GM10248 (cell line): ENCODE measurements around the gene EDAR.

Source experiments
- CTCF ChIA-PET: fragments of 300-600 bp; sonication (Branson Sonifier 250); formaldehyde crosslinking; extraction: SDS; loops from one replicate; lab custom pipeline; 2021; ENCODE audit warnings: antibody characterized with exemption; lab: Yijun Ruan, JAX
- POLR2A ChIA-PET: fragments of 350-650 bp; sonication (Branson Sonifier 250); formaldehyde crosslinking; extraction: SDS; loops from one replicate; lab custom pipeline; 2020; ENCODE audit warnings: antibody characterized with exemption; lab: Yijun Ruan, JAX
- DNase-seq: peaks from one replicate; pipeline ENCODE4 v3.0.0; 2012; ENCODE audit errors: extremely low spot score
- TF ChIP-seq, protein P1 (sequence below): IDR thresholded peaks from 2 replicates; pipeline ENCODE4 v1.5.1; 2012; ENCODE audit warnings: mild to moderate bottlenecking, low read depth; ENCODE audit errors: extremely low read depth, missing control alignments, control extremely low read depth

Gene EDAR

DNA sequence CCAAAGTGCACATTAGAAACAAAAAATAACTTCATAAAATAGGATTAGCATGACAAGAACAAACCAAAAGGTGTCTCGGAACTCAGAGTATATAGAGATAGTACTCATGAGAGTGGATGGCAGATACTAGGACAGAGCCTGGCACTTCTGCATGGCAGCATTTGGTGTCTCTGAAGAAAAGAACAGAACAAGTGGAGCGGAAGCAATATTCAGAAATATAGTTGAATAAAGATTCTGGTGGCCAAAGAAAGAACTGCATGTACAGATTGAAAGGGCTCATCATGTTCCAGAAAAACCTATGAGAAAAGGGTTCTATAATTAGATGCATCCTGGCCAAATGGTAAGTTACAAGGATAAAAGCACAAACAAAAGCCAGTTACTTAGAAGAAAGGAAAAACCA is 111.5 kb downstream of the EDAR start:
- DNase-seq: no peak
- CTCF ChIA-PET: no interaction called here
- TF ChIP-seq, protein P1, sequence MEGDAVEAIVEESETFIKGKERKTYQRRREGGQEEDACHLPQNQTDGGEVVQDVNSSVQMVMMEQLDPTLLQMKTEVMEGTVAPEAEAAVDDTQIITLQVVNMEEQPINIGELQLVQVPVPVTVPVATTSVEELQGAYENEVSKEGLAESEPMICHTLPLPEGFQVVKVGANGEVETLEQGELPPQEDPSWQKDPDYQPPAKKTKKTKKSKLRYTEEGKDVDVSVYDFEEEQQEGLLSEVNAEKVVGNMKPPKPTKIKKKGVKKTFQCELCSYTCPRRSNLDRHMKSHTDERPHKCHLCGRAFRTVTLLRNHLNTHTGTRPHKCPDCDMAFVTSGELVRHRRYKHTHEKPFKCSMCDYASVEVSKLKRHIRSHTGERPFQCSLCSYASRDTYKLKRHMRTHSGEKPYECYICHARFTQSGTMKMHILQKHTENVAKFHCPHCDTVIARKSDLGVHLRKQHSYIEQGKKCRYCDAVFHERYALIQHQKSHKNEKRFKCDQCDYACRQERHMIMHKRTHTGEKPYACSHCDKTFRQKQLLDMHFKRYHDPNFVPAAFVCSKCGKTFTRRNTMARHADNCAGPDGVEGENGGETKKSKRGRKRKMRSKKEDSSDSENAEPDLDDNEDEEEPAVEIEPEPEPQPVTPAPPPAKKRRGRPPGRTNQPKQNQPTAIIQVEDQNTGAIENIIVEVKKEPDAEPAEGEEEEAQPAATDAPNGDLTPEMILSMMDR: no peak
- POLR2A ChIA-PET: no interaction called here

DNA sequence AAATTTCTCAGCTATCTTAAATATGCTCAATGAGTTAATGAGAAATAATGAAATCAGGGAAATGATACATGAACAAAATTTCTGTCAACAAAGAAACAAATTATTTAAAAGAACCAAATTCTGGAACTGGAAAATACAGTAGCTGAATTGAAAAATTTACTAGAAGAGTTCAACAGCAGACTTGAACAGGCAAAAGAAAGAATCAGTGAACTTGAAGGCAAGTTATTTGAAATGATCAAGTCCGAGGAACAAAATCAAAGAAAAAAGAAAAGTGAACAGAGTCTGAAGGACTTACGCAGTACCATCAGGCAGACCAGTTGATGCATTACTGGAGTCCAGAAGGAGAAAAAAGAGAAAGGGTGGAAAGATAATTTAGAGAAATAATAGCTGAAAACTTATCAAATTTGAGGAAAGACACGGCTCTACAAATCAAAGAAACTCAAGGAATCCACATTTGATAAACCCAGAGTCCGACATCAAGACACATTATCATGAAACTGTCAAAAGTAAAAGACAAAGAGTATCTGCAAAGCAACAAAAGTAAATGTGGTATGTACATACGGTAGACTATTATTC is 118.9 kb downstream of the EDAR start:
- ChIA-PET POLR2A (no interaction called here), CTCF (interaction anchor here (0.7 to 2.9 kb wide), 4 partner anchors 13 to 25 kb away, joined by 3 to 9 read pairs (median 3); no protein-coding TSS in a partner anchor)
- DNase-seq: no peak
- TF ChIP-seq, protein P1: no peak

- POLR2A ChIA-PET: no interaction called here
- CTCF ChIA-PET: interaction anchor here (0.7 to 2.9 kb wide), 4 partner anchors 12 to 25 kb away, joined by 3 to 9 read pairs (median 3); no protein-coding TSS in a partner anchor
- DNase-seq: no peak
- TF ChIP-seq, protein P1: no peak
Measured at GRCh38 chr2:108869542-108869941, 119.5 kb downstream of the EDAR start.

- POLR2A ChIA-PET: no interaction called here
- CTCF ChIA-PET: interaction anchor here (1.2 to 2.9 kb wide), 4 partner anchors 11 to 26 kb away, joined by 3 to 9 read pairs (median 4); no protein-coding TSS in a partner anchor
- no peak for DNase-seq
- TF ChIP-seq, protein P1: no peak
Measured at GRCh38 chr2:108868911-108869310, 120.1 kb downstream of the EDAR start.

DNA sequence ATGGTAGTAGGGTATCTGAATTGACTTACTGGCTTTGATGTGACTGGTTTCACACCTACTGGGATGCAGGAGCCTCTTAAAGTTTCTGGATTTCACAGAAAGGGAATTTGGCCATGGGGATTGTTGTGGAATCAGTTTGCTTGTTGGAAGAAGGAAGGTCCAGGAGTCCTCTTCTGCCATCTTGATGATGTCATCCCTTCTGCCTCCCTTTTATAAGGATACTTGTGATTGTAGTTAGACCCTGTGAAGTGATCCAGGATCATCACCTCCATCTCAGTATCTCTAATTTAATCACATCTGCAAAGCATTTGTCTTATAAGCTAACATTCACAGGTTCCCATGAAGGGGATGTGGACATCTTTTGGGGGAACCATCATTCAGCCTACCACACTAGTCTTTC is 123.0 kb downstream of the EDAR start:
- TF ChIP-seq, protein P1: no peak
- DNase-seq: no peak
- ChIA-PET POLR2A (no interaction called here), CTCF (interaction anchor here (1.1 to 1.2 kb wide), 2 partner anchors 9 to 10 kb away, joined by 4 read pairs; no protein-coding TSS in a partner anchor)

DNA sequence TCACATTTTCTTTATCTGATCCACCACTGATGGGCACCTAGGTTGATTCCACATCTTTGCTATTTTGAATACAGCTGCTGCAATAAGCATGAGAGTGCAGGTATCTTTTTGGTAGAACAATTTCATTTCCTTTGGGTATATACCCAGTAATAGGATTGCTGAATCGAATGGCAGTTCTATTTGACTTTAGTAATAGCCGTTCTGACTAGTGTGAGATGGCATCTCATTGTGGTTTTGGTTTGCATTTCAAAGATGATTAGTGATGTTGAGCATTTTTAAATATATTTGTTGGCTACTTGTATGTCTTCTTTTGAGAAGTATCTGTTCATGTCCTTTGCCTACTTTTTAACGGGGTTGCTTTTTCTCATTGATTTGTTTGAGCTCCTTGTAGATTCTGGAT is 130.1 kb downstream of the EDAR start:
- ChIA-PET POLR2A (no interaction called here), CTCF (no interaction called here)
- TF ChIP-seq, protein P1: no peak
- DNase-seq: no peak
